Measurements from ENCODE around the gene ARL11.
A peak's percentile ranks its signal among the peaks of the same experiment; 100 is the strongest.

The ARL11 gene

GRCh38 chr13:49616676-49617065 lies 11.6 kb upstream of the ARL11 start:
- TF ChIP-seq, protein P1, sequence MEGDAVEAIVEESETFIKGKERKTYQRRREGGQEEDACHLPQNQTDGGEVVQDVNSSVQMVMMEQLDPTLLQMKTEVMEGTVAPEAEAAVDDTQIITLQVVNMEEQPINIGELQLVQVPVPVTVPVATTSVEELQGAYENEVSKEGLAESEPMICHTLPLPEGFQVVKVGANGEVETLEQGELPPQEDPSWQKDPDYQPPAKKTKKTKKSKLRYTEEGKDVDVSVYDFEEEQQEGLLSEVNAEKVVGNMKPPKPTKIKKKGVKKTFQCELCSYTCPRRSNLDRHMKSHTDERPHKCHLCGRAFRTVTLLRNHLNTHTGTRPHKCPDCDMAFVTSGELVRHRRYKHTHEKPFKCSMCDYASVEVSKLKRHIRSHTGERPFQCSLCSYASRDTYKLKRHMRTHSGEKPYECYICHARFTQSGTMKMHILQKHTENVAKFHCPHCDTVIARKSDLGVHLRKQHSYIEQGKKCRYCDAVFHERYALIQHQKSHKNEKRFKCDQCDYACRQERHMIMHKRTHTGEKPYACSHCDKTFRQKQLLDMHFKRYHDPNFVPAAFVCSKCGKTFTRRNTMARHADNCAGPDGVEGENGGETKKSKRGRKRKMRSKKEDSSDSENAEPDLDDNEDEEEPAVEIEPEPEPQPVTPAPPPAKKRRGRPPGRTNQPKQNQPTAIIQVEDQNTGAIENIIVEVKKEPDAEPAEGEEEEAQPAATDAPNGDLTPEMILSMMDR (IDR thresholded peaks at IDR 0.05; ENCODE audit: insufficient read depth, low read depth, low read length, missing control alignments): no peak
- H3K4me3 ChIP-seq (ENCODE audit: low read depth, low read length): no peak overlapping the region
- no peak for DNase-seq (ENCODE audit: low read depth)

DNA sequence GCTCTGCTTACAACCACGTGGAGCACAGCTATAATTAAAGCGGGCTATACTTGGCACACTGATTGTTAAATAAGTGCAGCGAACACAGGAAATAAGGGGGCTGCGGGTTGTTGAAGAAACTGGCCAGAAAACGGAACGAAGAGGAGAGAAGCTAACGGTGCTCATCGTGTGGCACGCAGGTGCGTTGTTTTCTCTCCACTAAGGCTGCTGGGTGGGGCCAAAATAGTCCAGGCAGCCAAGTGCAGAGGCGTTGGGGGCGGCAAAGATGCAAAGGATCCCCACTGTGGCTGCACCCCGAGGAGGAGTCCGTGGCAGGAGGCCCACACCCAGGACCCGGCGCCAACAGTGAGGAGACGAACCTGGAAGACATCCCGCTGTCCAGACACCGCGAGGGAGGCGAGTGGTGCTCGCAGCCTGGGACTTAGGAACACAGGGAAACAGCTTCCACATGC lies 8.1 kb upstream of the ARL11 start:
- TF ChIP-seq, protein P1 (IDR thresholded peaks at IDR 0.05; ENCODE audit: insufficient read depth, low read depth, low read length, missing control alignments): no peak
- peak; percentile 72 for DNase-seq (ENCODE audit: low read depth)
- peak overlapping the region; percentile 53 for H3K4me3 ChIP-seq (ENCODE audit: low read depth, low read length)

DNA sequence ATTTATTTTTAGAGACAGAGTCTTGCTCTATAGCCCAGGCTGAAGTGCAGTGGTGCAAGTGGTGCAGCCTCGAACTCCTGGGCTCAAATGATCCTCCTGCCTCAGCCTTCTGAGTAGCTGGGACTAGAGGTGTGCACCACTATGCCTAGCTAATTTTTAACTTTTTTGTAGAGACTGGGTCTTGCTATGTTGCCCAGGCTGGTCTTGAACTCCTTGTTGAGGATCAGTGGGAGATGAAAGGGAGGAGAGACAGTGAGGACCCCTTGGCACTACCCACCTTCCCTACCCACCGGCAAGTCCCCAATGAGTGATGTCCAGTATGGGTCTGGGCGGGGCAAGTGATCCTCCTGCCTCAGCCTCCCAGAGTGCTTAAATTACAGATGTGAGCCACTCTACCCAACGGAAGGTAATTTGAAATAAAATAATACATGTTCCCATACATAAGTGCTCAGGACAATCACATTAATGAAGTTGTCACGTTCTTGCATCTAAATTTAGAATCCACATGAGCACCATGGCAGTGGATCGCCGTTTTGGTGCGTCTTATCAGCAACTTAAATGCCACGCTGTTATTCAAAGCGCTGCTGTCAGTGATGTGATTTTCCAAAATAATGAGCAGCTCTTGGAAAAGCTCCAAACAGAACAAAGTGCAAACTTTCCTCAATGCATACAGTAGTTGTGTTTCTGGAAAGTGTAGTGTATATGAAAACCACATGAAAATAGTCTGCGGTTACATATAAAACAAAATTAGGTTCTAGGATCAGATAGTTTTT lies 5.9 kb upstream of the ARL11 start:
- TF ChIP-seq, protein P1 (IDR thresholded peaks at IDR 0.05; ENCODE audit: insufficient read depth, low read depth, low read length, missing control alignments): no peak
- DNase-seq (ENCODE audit: low read depth): no peak
- no peak overlapping the region for H3K4me3 ChIP-seq (ENCODE audit: low read depth, low read length)

DNA sequence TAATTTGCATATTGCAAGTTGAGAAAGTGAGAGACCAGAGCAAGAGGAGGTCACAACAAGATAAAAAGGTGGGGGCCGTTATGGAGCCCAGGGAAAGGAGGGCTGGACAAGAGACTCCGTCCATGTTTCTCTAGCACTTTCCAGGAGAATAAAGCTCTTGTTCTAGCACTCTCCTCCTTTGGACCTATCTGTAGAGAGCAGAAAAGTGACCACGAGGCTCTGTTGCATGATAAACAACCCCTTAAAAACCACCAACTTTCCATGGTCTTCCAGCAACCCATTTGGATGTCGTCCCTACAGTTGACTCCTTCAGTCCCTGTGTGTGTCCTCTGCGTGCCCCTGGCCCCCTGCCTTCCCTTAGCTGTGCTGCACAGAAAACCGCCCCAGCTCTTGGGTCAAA lies 4.1 kb upstream of the ARL11 start:
- H3K4me3 ChIP-seq (ENCODE audit: low read depth, low read length): no peak overlapping the region
- TF ChIP-seq, protein P1 (IDR thresholded peaks at IDR 0.05; ENCODE audit: insufficient read depth, low read depth, low read length, missing control alignments): no peak
- no peak for DNase-seq (ENCODE audit: low read depth)

DNA sequence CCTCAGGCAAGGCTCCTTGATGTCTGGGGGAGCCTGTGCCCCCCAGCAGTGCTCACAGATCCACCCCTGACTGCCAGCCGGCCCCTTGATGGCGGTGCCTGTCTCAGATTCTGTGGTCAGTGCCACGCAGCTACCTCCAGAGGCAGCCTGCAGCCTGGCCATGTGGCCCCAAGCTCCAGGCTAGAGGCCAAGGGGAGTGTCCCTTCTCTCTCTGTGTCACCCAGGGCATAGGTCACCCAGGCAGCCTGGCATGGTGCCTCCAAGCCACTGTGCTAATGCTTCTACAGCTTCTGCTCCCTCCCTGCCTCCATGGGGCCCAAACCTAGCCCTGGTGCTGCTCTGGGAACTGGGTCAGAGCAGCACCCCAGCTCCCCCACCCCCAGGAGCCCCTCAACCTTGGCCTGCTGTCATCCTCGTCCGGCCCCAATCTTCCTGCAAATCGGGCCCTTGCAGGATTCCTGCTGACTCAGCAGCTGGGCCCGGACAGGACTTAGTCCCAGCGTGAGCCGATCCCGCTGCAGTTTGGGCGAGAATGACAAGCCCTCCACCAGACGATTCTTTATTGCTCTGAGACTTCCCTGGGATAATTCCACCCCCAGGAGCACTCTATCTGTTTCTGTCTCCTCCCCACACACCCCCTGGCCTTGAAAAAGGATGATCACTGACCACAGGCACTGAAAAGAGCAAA lies 2.8 kb upstream of the ARL11 start:
- TF ChIP-seq, protein P1 (IDR thresholded peaks at IDR 0.05; ENCODE audit: insufficient read depth, low read depth, low read length, missing control alignments): no peak
- no peak for DNase-seq (ENCODE audit: low read depth)
- H3K4me3 ChIP-seq (ENCODE audit: low read depth, low read length): no peak overlapping the region

DNA sequence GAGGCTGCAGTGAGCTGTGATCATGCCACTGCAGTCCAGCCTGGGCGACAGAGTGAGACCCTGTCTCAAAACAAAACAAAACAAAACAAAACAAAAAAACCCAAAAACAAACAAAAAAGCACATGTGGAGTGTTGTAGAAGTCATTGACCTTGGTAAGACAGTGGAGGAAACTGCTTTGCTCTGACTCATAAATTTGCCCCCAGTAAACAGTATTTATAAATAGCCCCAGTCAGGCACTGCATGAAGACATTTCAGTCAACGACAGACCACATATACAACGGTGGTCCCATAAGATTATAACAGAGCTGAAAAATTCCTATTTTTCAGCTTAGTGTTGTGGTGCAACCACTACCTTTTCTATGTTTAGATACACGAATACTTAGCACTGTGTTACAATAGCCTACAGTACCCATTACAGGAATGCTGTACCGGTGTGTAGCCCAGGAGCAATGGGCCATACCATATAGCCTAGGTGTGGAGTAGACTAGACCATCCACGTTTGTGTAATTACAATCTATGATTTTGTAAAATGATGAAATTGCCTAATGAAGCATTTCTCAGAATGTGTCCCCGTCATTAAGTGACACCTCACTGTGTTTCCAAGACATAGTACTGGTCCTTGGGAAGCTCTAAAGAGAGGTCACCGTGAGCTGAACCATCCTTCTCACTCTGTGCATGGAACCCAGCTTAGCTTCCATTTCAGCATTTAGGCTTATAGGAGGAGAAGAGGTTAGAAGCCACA lies 1.1 kb downstream of the ARL11 start:
- H3K4me3 ChIP-seq (ENCODE audit: low read depth, low read length): peak overlapping the region; percentile 88
- TF ChIP-seq, protein P1 (IDR thresholded peaks at IDR 0.05; ENCODE audit: insufficient read depth, low read depth, low read length, missing control alignments): no peak
- DNase-seq (ENCODE audit: low read depth): peak; percentile 20

All from GM12865 (cell line).